ENCODE measurements around the gene SHKBP1. TPM values are rescaled to one million over a fixed set of nuclear protein-coding genes. Genes with fewer than 3 reads are reported as not detected.

SHKBP1 gene
- total and polyA plus RNA-seq, 2 of the 13 experiments (the other 11 are each of a cell fraction or from before 2014, with no cell fraction given) = 16.2 to 17.4 TPM

DNA sequence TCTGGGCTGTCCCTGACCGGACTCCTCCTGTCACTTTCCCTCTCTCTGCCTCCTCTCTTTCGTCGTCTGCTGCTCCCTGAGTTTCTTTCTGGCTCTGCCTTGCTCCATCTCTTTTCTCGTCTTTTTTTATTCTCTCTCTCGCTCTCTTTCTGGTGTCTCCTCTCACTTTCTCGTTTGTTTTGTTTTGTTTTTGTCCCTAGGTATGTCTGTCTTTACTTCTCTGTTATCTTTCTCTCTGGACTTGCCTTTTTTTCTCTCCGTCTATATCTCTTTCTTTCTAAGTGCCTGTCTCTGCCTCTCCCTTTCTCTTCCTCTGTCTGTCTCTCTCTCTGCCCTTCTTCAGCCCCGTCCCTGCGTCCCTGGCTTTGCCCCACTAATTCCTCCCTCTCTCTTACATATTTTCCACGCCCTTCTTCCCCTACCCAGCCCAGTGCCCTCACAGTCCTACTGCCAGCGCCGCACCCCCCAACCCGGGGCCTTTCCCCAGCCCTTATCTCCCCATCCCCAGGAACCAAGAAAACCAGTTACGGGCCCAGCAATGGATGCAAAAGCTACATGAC, 48.1 kb upstream of the SHKBP1 start:
- Histone ChIP-seq H3K4me2 (ENCODE audit: low read depth, low read length) (no peak overlapping the region), H2AFZ (ENCODE audit: low read length) (no peak overlapping the region), H3K9me3 (ENCODE audit: low read length) (no peaks in the 10 kb centered on the region), H3K79me2 (ENCODE audit: insufficient read depth, low read length) (no peaks in the 10 kb centered on the region), H3K4me1 (ENCODE audit: insufficient read depth, low read length) (peaks cover 30% of the 10 kb centered on the region), H4K20me1 (ENCODE audit: insufficient read depth, low read length) (no peaks in the 10 kb centered on the region), H3K27me3 (ENCODE audit: control insufficient read depth in 1 of 2, insufficient read depth in 2 of 2, low read length in 2 of 2) (no peaks in the 10 kb centered on the region; a peak in 1 of 5 replicates), H3K4me3 (replicated peaks in 1 of 3; ENCODE audit: insufficient read depth in 1 of 3, low read depth in 2 of 3, low read length in 3 of 3) (no peak overlapping the region), H3K36me3 (replicated peaks in 1 of 2; ENCODE audit: control insufficient read depth in 1 of 2, insufficient read depth in 2 of 2, low read length in 2 of 2) (no peaks in the 10 kb centered on the region), H3K9ac (ENCODE audit: insufficient read depth, low read depth, low read length) (no peak overlapping the region), H3K27ac (ENCODE audit: extremely low read length, insufficient read depth, low read length) (no peak overlapping the region)
- CTCF ChIA-PET (ENCODE audit: low intra/inter-chr PET ratio, low total read pairs) = interaction anchor here (2.6 kb wide), 1 partner anchor 106 kb away, joined by 9 read pairs; no protein-coding TSS in a partner anchor
- FAIRE-seq (no peak), DNase-seq (ENCODE audit: low spot score) (no peak), ATAC-seq (no peak)
- BruUV-seq (replicated peaks) = no TSS peak
- in situ Hi-C loops (cut with HindIII; ENCODE audit: extremely low pct_ligation_motif_present, low pct_unique_long_range_greater_than_20kb) (no loop called here), intact Hi-C loops (cut with micrococcal nuclease; ENCODE audit: unreplicated experiment) (loop anchor here (5.0 to 10.0 kb wide), 3 partner anchors 64 to 224 kb away; partner anchors contain the start of genes BLVRB and SPTBN4)
- TF ChIP-seq SNAPC2 (CRISPR knock-in tag; IDR thresholded peaks at IDR 0.05) (no peak), PCBP2 (optimal IDR thresholded peaks at IDR 0.05; ENCODE audit: low read depth, low read length, poor library complexity, severe bottlenecking) (peak; percentile 43)
- POLR2A ChIA-PET = no interaction called here
- 34% methylated on average over 14 of the region's 14 CpGs for WGBS (ENCODE audit: low lambda C conversion rate)

DNA sequence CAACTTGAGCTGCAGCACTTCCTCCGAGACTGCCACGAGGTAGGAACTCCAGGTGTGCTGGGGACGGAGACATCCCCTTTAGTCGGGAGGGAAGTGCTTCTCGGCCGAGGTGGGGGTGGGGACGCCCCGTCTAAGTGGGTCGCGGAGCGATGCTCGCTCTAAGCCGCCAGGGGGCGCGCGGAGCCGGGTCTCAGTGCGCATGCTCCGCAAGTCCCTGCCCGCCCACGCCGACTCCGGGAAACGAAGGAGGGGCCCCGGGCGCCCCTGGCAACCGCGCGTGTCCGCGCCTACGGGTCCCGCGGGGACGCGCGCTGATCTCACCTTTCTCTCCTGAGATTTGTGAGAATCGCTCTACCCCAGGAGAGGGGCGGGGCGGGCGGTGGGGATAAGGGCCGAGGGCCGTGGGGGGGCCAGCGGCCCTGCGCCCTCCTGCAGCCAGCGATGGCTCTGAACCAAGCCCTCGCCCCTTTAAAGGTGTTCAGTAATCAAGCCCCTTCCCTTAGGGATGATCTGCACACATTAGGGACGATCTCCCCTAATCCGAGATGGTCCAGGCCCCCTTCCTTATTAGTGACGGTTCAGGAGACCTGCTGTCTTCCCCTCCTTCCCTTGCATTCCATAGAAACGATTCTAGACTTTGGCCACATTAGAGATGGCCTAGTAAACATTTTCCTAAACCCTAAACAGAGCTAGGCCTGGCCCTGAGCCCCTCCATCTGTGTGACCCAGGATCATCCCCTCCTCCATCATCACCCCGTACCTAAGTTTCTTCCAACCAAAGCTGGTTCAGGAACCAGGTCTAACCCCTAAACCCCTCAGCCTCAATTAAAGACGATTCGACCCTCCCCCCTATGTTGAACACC, 47.3 kb upstream of the SHKBP1 start:
- in situ Hi-C loops (cut with HindIII; ENCODE audit: extremely low pct_ligation_motif_present, low pct_unique_long_range_greater_than_20kb) (no loop called here), intact Hi-C loops (cut with micrococcal nuclease; ENCODE audit: unreplicated experiment) (loop anchor here (5.0 to 10.0 kb wide), 3 partner anchors 65 to 225 kb away; partner anchors contain the start of genes BLVRB and SPTBN4)
- ChIA-PET CTCF (ENCODE audit: low intra/inter-chr PET ratio, low total read pairs) (interaction anchor here (2.6 kb wide), 1 partner anchor 105 kb away, joined by 9 read pairs; no protein-coding TSS in a partner anchor), POLR2A (interaction anchor here (1.1 kb wide), 1 partner anchor 188 kb away, joined by 3 read pairs; the partner anchor contains the start of genes COQ8B and ITPKC)
- 15% methylated on average over 13 of the region's 54 CpGs for WGBS (ENCODE audit: low lambda C conversion rate)
- H3K4me2 ChIP-seq (ENCODE audit: low read depth, low read length) = peak overlapping the region; percentile 85
- no peaks in the 10 kb centered on the region for H3K36me3 ChIP-seq (replicated peaks in 1 of 2; ENCODE audit: control insufficient read depth in 1 of 2, insufficient read depth in 2 of 2, low read length in 2 of 2)
- H3K9me3 ChIP-seq (ENCODE audit: low read length) = no peaks in the 10 kb centered on the region
- ATAC-seq (peak; percentile 57), DNase-seq (ENCODE audit: low spot score) (peak; percentile 56), FAIRE-seq (no peak)
- H3K9ac ChIP-seq (ENCODE audit: insufficient read depth, low read depth, low read length) = peak overlapping the region; percentile 39; the same call in 1 of the 2 replicates
- BruUV-seq (replicated peaks) = no TSS peak
- H4K20me1 ChIP-seq (ENCODE audit: insufficient read depth, low read length) = no peaks in the 10 kb centered on the region
- H3K4me1 ChIP-seq (ENCODE audit: insufficient read depth, low read length) = peaks cover 29% of the 10 kb centered on the region
- no peaks in the 10 kb centered on the region for H3K79me2 ChIP-seq (ENCODE audit: insufficient read depth, low read length)
- H3K27ac ChIP-seq (ENCODE audit: extremely low read length, insufficient read depth, low read length) = no peak overlapping the region
- peak overlapping the region; percentile 2 for H2AFZ ChIP-seq (ENCODE audit: low read length)
- no peaks in the 10 kb centered on the region; a peak in 1 of 5 replicates for H3K27me3 ChIP-seq (ENCODE audit: control insufficient read depth in 1 of 2, insufficient read depth in 2 of 2, low read length in 2 of 2)
- peak overlapping the region; percentile 35 to 65 (median 51) for H3K4me3 ChIP-seq (replicated peaks in 1 of 3; ENCODE audit: insufficient read depth in 1 of 3, low read depth in 2 of 3, low read length in 3 of 3)
- TF ChIP-seq KAT8 (CRISPR knock-in tag; IDR thresholded peaks at IDR 0.05) = peak; percentile 24; the same call in 1 of the 2 replicates
- peak; percentile 40; the same call in 1 of the 2 replicates for TF ChIP-seq ERF (CRISPR knock-in tag; IDR thresholded peaks at IDR 0.05)
- TF ChIP-seq, protein P1, sequence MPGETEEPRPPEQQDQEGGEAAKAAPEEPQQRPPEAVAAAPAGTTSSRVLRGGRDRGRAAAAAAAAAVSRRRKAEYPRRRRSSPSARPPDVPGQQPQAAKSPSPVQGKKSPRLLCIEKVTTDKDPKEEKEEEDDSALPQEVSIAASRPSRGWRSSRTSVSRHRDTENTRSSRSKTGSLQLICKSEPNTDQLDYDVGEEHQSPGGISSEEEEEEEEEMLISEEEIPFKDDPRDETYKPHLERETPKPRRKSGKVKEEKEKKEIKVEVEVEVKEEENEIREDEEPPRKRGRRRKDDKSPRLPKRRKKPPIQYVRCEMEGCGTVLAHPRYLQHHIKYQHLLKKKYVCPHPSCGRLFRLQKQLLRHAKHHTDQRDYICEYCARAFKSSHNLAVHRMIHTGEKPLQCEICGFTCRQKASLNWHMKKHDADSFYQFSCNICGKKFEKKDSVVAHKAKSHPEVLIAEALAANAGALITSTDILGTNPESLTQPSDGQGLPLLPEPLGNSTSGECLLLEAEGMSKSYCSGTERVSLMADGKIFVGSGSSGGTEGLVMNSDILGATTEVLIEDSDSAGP (CRISPR knock-in tag; IDR thresholded peaks at IDR 0.05; ENCODE audit: borderline replicate concordance) = peak; percentile 36; the same call in 1 of the 2 replicates
- peak; percentile 70; the same call in 1 of the 2 replicates for TF ChIP-seq KDM3A (CRISPR knock-in tag; IDR thresholded peaks at IDR 0.05; ENCODE audit: low read depth)
- TF ChIP-seq PPARG (CRISPR knock-in tag; conservative IDR thresholded peaks at IDR 0.05) = peak; percentile 65; the same call in 1 of the 2 replicates
- TF ChIP-seq, protein P2, sequence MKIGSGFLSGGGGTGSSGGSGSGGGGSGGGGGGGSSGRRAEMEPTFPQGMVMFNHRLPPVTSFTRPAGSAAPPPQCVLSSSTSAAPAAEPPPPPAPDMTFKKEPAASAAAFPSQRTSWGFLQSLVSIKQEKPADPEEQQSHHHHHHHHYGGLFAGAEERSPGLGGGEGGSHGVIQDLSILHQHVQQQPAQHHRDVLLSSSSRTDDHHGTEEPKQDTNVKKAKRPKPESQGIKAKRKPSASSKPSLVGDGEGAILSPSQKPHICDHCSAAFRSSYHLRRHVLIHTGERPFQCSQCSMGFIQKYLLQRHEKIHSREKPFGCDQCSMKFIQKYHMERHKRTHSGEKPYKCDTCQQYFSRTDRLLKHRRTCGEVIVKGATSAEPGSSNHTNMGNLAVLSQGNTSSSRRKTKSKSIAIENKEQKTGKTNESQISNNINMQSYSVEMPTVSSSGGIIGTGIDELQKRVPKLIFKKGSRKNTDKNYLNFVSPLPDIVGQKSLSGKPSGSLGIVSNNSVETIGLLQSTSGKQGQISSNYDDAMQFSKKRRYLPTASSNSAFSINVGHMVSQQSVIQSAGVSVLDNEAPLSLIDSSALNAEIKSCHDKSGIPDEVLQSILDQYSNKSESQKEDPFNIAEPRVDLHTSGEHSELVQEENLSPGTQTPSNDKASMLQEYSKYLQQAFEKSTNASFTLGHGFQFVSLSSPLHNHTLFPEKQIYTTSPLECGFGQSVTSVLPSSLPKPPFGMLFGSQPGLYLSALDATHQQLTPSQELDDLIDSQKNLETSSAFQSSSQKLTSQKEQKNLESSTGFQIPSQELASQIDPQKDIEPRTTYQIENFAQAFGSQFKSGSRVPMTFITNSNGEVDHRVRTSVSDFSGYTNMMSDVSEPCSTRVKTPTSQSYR (CRISPR knock-in tag; IDR thresholded peaks at IDR 0.05; ENCODE audit: borderline replicate concordance) = peak; percentile 71; the same call in 1 of the 2 replicates
- TF ChIP-seq ASH2L (IDR thresholded peaks at IDR 0.05; ENCODE audit: insufficient read length, low read depth, low read length) = peak; percentile 34
